HL-60 (cell line): ENCODE data around the gene TJP1.

Source experiments
- DNase-seq, 2 experiments: peaks; one replicate each; pipeline ENCODE4 v3.0.0-alpha.2; 2010 to 2020; ENCODE audit warnings: low read depth in 1 of 2, low spot score in 1 of 2
- H3K27ac ChIP-seq: fragments of 250-450 bp; sonication (Bioruptor Pico); replicated peaks from 2 replicates; pipeline ENCODE4 v1.5.1; 2020; ENCODE audit warnings: mild to moderate bottlenecking, moderate library complexity
- H3K27me3 ChIP-seq: fragments of 250-450 bp; sonication (Bioruptor Pico); 2 replicates; pipeline ENCODE4 v1.5.1; 2021; ENCODE audit warnings: mild to moderate bottlenecking, moderate library complexity; ENCODE audit not compliant: insufficient read depth, poor library complexity, severe bottlenecking
- H3K4me3 ChIP-seq: replicated peaks from 2 replicates; pipeline ENCODE4 v1.5.1; 2011; ENCODE audit warnings: mild to moderate bottlenecking, control low read depth, low read length; ENCODE audit not compliant: insufficient read depth
- CTCF ChIP-seq: IDR thresholded peaks from one replicate; pipeline ENCODE4 v1.5.1; 2011; ENCODE audit warnings: low read length, control low read depth, inconsistent platforms; ENCODE audit not compliant: insufficient read depth
- GABPA ChIP-seq: IDR thresholded peaks from 2 replicates; pipeline ENCODE4 v1.6.1; 2012; ENCODE audit warnings: low read depth
- POLR2AphosphoS5 ChIP-seq: IDR thresholded peaks from 2 replicates; pipeline ENCODE4 v1.6.1; 2012; ENCODE audit warnings: low read depth
- REST ChIP-seq: IDR thresholded peaks from 2 replicates; pipeline ENCODE4 v1.6.1; 2012; ENCODE audit warnings: low read depth; ENCODE audit not compliant: insufficient replicate concordance
- SPI1 ChIP-seq: IDR thresholded peaks from 2 replicates; pipeline ENCODE4 v1.6.1; 2012; ENCODE audit warnings: low read depth, mild to moderate bottlenecking, borderline replicate concordance

The TJP1 gene

GRCh38 chr15:29805708-29806104 is 16.6 kb downstream of the TJP1 start:
- Histone ChIP-seq H3K27me3 (peaks cover 6% of the 10 kb centered on the region), H3K4me3 (no peak overlapping the region), H3K27ac (no peak overlapping the region)
- no peak for TF ChIP-seq SPI1
- TF ChIP-seq CTCF: no peak
- TF ChIP-seq POLR2AphosphoS5: no peak
- no peak for TF ChIP-seq REST
- no peak for DNase-seq

- DNase-seq: no peak
- TF ChIP-seq SPI1 (no peak), GABPA (no peak), POLR2AphosphoS5 (no peak), REST (no peak), CTCF (no peak)
- Histone ChIP-seq H3K4me3 (no peak overlapping the region), H3K27me3 (peaks cover 6% of the 10 kb centered on the region), H3K27ac (no peak overlapping the region)
Measured at GRCh38 chr15:29805043-29805707, 17.1 kb downstream of the TJP1 start.

GRCh38 chr15:29802411-29802810 is 19.9 kb downstream of the TJP1 start:
- DNase-seq: no peak
- no peak overlapping the region for H3K27ac ChIP-seq
- peaks cover 8% of the 10 kb centered on the region for H3K27me3 ChIP-seq
- no peak overlapping the region for H3K4me3 ChIP-seq
- TF ChIP-seq GABPA: no peak
- no peak for TF ChIP-seq REST
- TF ChIP-seq SPI1: no peak
- TF ChIP-seq CTCF: no peak
- no peak for TF ChIP-seq POLR2AphosphoS5
